ENCODE data around the gene FAM168B. TPM values are rescaled to one million over a fixed set of nuclear protein-coding genes. Genes with fewer than 3 reads are reported as not detected.
A peak's percentile ranks its signal among the peaks of the same experiment; 100 is the strongest.

The FAM168B gene
- total and polyA plus RNA-seq, 2 of the 13 experiments (the other 11 are each of a cell fraction or from before 2014, with no cell fraction given) = 64.5 to 113 TPM

GRCh38 chr2:131050896-131051295 is 42.4 kb downstream of the FAM168B start:
- no peaks in the 10 kb centered on the region for H3K9me3 ChIP-seq (ENCODE audit: low read length)
- H3K9ac ChIP-seq (ENCODE audit: insufficient read depth, low read depth, low read length) = no peak overlapping the region
- CTCF ChIA-PET (ENCODE audit: low intra/inter-chr PET ratio, low total read pairs) = no interaction called here

GRCh38 chr2:131049150-131049718 is 44.0 kb downstream of the FAM168B start:
- intact Hi-C loops (cut with micrococcal nuclease; ENCODE audit: unreplicated experiment) (no loop called here), in situ Hi-C loops (cut with HindIII; ENCODE audit: extremely low pct_ligation_motif_present, low pct_unique_long_range_greater_than_20kb) (no loop called here)
- no TSS peak for BruUV-seq (replicated peaks)
- FAIRE-seq (no peak), ATAC-seq (no peak), DNase-seq (ENCODE audit: low spot score) (no peak)
- H2AFZ ChIP-seq (ENCODE audit: low read length) = no peak overlapping the region
- H3K4me3 ChIP-seq (replicated peaks in 1 of 3; ENCODE audit: insufficient read depth in 1 of 3, low read depth in 2 of 3, low read length in 3 of 3) = no peak overlapping the region
- no peak overlapping the region for H3K9ac ChIP-seq (ENCODE audit: insufficient read depth, low read depth, low read length)
- WGBS (ENCODE audit: low lambda C conversion rate) = 93% methylated on average over 7 of the region's 7 CpGs
- POLR2A ChIA-PET = no interaction called here
- no peak overlapping the region for H3K27ac ChIP-seq (ENCODE audit: extremely low read length, insufficient read depth, low read length)
- peaks cover 2% of the 10 kb centered on the region for H4K20me1 ChIP-seq (ENCODE audit: insufficient read depth, low read length)
- CTCF ChIA-PET (ENCODE audit: low intra/inter-chr PET ratio, low total read pairs) = no interaction called here
- H3K79me2 ChIP-seq (ENCODE audit: insufficient read depth, low read length) = peaks cover under 1% of the 10 kb centered on the region
- peaks cover 48 to 72% of the 10 kb centered on the region in 2 experiments for H3K36me3 ChIP-seq (replicated peaks in 1 of 2; ENCODE audit: control insufficient read depth in 1 of 2, insufficient read depth in 2 of 2, low read length in 2 of 2)
- no peaks in the 10 kb centered on the region for H3K9me3 ChIP-seq (ENCODE audit: low read length)
- no peaks in the 10 kb centered on the region for H3K4me1 ChIP-seq (ENCODE audit: insufficient read depth, low read length)
- no peaks in the 10 kb centered on the region for H3K27me3 ChIP-seq (ENCODE audit: control insufficient read depth in 1 of 2, insufficient read depth in 2 of 2, low read length in 2 of 2)
- H3K4me2 ChIP-seq (ENCODE audit: low read depth, low read length) = no peak overlapping the region
- TF ChIP-seq ZNF326 (CRISPR knock-in tag; IDR thresholded peaks at IDR 0.05; ENCODE audit: borderline replicate concordance) (no peak), ARID3A (IDR thresholded peaks at IDR 0.05; ENCODE audit: low read depth, low read length) (no peak), RBM22 (optimal IDR thresholded peaks at IDR 0.05; ENCODE audit: low read length) (peak; percentile 83), FOXJ3 (CRISPR knock-in tag; IDR thresholded peaks at IDR 0.05; ENCODE audit: borderline replicate concordance) (no peak), HBP1 (CRISPR knock-in tag; IDR thresholded peaks at IDR 0.05; ENCODE audit: low read depth) (no peak), ZNF691 (CRISPR knock-in tag; IDR thresholded peaks at IDR 0.05; ENCODE audit: borderline replicate concordance, low read depth) (no peak), GATAD2A (CRISPR knock-in tag; IDR thresholded peaks at IDR 0.05) (no peak)

More at GRCh38 chr2:131050896-131051295, 42.4 kb downstream of the FAM168B start:
- Histone ChIP-seq H4K20me1 (ENCODE audit: insufficient read depth, low read length) (peaks cover 17% of the 10 kb centered on the region), H3K36me3 (replicated peaks in 1 of 2; ENCODE audit: control insufficient read depth in 1 of 2, insufficient read depth in 2 of 2, low read length in 2 of 2) (peaks cover 60 to 89% of the 10 kb centered on the region in 2 experiments), H2AFZ (ENCODE audit: low read length) (no peak overlapping the region), H3K79me2 (ENCODE audit: insufficient read depth, low read length) (peaks cover 12% of the 10 kb centered on the region), H3K4me2 (ENCODE audit: low read depth, low read length) (no peak overlapping the region), H3K27me3 (ENCODE audit: control insufficient read depth in 1 of 2, insufficient read depth in 2 of 2, low read length in 2 of 2) (no peaks in the 10 kb centered on the region), H3K27ac (ENCODE audit: extremely low read length, insufficient read depth, low read length) (no peak overlapping the region), H3K4me1 (ENCODE audit: insufficient read depth, low read length) (no peaks in the 10 kb centered on the region), H3K4me3 (replicated peaks in 1 of 3; ENCODE audit: insufficient read depth in 1 of 3, low read depth in 2 of 3, low read length in 3 of 3) (no peak overlapping the region)
- POLR2A ChIA-PET = no interaction called here
- FAIRE-seq = no peak
- no TSS peak for BruUV-seq (replicated peaks)
- 98% methylated on average over 8 of the region's 8 CpGs for WGBS (ENCODE audit: low lambda C conversion rate)
- in situ Hi-C loops (cut with HindIII; ENCODE audit: extremely low pct_ligation_motif_present, low pct_unique_long_range_greater_than_20kb) (no loop called here), intact Hi-C loops (cut with micrococcal nuclease; ENCODE audit: unreplicated experiment) (no loop called here)
- TF ChIP-seq AGO2 (optimal IDR thresholded peaks at IDR 0.05; ENCODE audit: low read depth, low read length) (peak; percentile 47), HOXA7 (CRISPR knock-in tag; IDR thresholded peaks at IDR 0.05) (no peak), POGK (CRISPR knock-in tag; conservative IDR thresholded peaks at IDR 0.05) (no peak)
- DNase-seq (ENCODE audit: low spot score) = no peak
- no peak for ATAC-seq

Data from HepG2 (cell line).